Measurements from ENCODE around the gene GEMIN4. TPM values are rescaled to one million over a fixed set of nuclear protein-coding genes. Genes with fewer than 3 reads are reported as not detected.

Gene GEMIN4
- total and polyA plus RNA-seq, 2 donors (not counting 1 experiment from before 2014, with no cell fraction given): 7.4 to 9.3 TPM

GRCh38 chr17:725084-725483 is 27.0 kb downstream of the GEMIN4 start:
- no peaks in the 10 kb centered on the region for H3K79me2 ChIP-seq (ENCODE audit: control insufficient read depth, insufficient read depth, low read length)
- no peaks in the 10 kb centered on the region for H3K9me3 ChIP-seq (ENCODE audit: control insufficient read depth, insufficient read depth, low read depth, low read length)
- no peaks in the 10 kb centered on the region for H3K36me3 ChIP-seq (ENCODE audit: control insufficient read depth, insufficient read depth, low read length)
- H3K4me3 ChIP-seq (replicated peaks in 1 of 4; ENCODE audit: control extremely low read depth in 1 of 4, insufficient read depth in 1 of 4, low read depth in 3 of 4, low read length in 4 of 4): no peak overlapping the region
- H3K4me1 ChIP-seq (ENCODE audit: control insufficient read depth, extremely low read depth, insufficient read depth, low read length): no peaks in the 10 kb centered on the region
- no peaks in the 10 kb centered on the region for H4K20me1 ChIP-seq (ENCODE audit: control insufficient read depth, extremely low read depth, insufficient read depth, low read length)
- H3K4me2 ChIP-seq (ENCODE audit: extremely low read depth, insufficient read depth, low read length): no peak overlapping the region
- no peak overlapping the region for H3K27ac ChIP-seq (ENCODE audit: insufficient read depth, low read length)
- no peak overlapping the region for H2AFZ ChIP-seq (ENCODE audit: low read length)
- TF ChIP-seq CTCF (conservative IDR thresholded peaks at IDR 0.05 in 1 of 2, IDR thresholded peaks at IDR 0.05 in 1 of 2; ENCODE audit: low read depth in 1 of 2, low read length in 2 of 2): no peak
- H3K27me3 ChIP-seq (ENCODE audit: control insufficient read depth, insufficient read depth, low read length): no peaks in the 10 kb centered on the region
- H3K9ac ChIP-seq (ENCODE audit: insufficient read depth, low read length): no peak overlapping the region
- no peak for DNase-seq (ENCODE audit: low read depth in 2 of 2)

- Histone ChIP-seq H3K4me1 (ENCODE audit: control insufficient read depth, extremely low read depth, insufficient read depth, low read length) (no peaks in the 10 kb centered on the region), H3K36me3 (ENCODE audit: control insufficient read depth, insufficient read depth, low read length) (no peaks in the 10 kb centered on the region), H3K4me3 (replicated peaks in 1 of 4; ENCODE audit: control extremely low read depth in 1 of 4, insufficient read depth in 1 of 4, low read depth in 3 of 4, low read length in 4 of 4) (no peak overlapping the region), H2AFZ (ENCODE audit: low read length) (no peak overlapping the region), H3K79me2 (ENCODE audit: control insufficient read depth, insufficient read depth, low read length) (no peaks in the 10 kb centered on the region), H3K27me3 (ENCODE audit: control insufficient read depth, insufficient read depth, low read length) (no peaks in the 10 kb centered on the region), H3K9ac (ENCODE audit: insufficient read depth, low read length) (no peak overlapping the region), H3K27ac (ENCODE audit: insufficient read depth, low read length) (no peak overlapping the region), H3K4me2 (ENCODE audit: extremely low read depth, insufficient read depth, low read length) (no peak overlapping the region), H4K20me1 (ENCODE audit: control insufficient read depth, extremely low read depth, insufficient read depth, low read length) (no peaks in the 10 kb centered on the region), H3K9me3 (ENCODE audit: control insufficient read depth, insufficient read depth, low read depth, low read length) (no peaks in the 10 kb centered on the region)
- no peak for DNase-seq (ENCODE audit: low read depth in 2 of 2)
- TF ChIP-seq EZH2 (IDR thresholded peaks at IDR 0.05; ENCODE audit: low read length, missing control alignments) (no peak), CTCF (conservative IDR thresholded peaks at IDR 0.05 in 1 of 2, IDR thresholded peaks at IDR 0.05 in 1 of 2; ENCODE audit: low read depth in 1 of 2, low read length in 2 of 2) (no peak)
These were observed 30.5 kb downstream of the GEMIN4 start for GRCh38 chr17:721540-721937.

DNA sequence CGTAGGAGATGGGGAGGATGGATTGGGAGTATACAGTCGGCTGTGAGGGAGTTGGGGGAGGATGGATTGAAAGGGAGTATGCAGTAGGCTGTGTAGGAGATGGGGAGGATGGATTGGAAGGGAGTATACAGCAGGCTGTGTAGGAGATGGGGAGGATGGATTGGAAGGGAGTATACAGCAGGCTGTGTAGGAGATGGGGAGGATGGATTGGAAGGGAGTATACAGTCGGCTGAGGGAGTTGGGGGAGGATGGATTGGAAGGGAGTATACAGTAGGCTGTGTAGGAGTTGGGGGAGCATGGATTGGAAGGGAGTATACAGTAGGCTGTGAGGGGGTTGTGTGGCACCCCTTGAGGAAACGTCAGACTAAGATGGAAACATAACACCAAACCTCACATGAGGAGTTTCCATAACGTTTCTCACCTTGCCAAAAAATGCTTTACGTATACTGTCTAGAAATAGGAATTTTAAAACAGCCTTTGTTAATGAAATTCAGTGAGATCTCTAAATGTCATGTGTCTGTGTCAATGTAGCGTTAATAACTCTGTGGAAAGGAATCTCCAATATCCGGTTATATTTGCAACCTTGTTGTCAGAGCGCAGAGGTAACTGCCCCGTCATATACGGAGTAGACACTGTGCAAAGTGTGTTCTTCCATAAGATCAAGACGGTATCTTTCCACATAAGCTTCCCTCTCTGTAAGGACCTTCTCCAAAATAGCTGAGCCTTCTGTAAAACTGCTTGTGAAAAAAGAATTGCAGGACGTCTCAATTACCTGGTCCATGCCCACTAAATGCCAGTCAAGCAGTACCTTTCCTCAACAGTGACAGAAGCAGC is 31.1 kb downstream of the GEMIN4 start:
- Histone ChIP-seq H3K4me3 (replicated peaks in 1 of 4; ENCODE audit: control extremely low read depth in 1 of 4, insufficient read depth in 1 of 4, low read depth in 3 of 4, low read length in 4 of 4) (no peak overlapping the region), H3K9me3 (ENCODE audit: control insufficient read depth, insufficient read depth, low read depth, low read length) (no peaks in the 10 kb centered on the region), H3K4me1 (ENCODE audit: control insufficient read depth, extremely low read depth, insufficient read depth, low read length) (no peaks in the 10 kb centered on the region), H3K79me2 (ENCODE audit: control insufficient read depth, insufficient read depth, low read length) (no peaks in the 10 kb centered on the region), H3K4me2 (ENCODE audit: extremely low read depth, insufficient read depth, low read length) (no peak overlapping the region), H2AFZ (ENCODE audit: low read length) (no peak overlapping the region), H4K20me1 (ENCODE audit: control insufficient read depth, extremely low read depth, insufficient read depth, low read length) (no peaks in the 10 kb centered on the region), H3K27me3 (ENCODE audit: control insufficient read depth, insufficient read depth, low read length) (no peaks in the 10 kb centered on the region), H3K27ac (ENCODE audit: insufficient read depth, low read length) (no peak overlapping the region), H3K36me3 (ENCODE audit: control insufficient read depth, insufficient read depth, low read length) (no peaks in the 10 kb centered on the region), H3K9ac (ENCODE audit: insufficient read depth, low read length) (no peak overlapping the region)
- TF ChIP-seq EZH2 (IDR thresholded peaks at IDR 0.05; ENCODE audit: low read length, missing control alignments) (no peak), CTCF (conservative IDR thresholded peaks at IDR 0.05 in 1 of 2, IDR thresholded peaks at IDR 0.05 in 1 of 2; ENCODE audit: low read depth in 1 of 2, low read length in 2 of 2) (no peak)
- no peak for DNase-seq (ENCODE audit: low read depth in 2 of 2)
